Stimulated activated effector memory CD8-positive, alpha-beta T cell treated with anti-CD3 and anti-CD28 coated beads, Interleukin-12 subunit alpha, Interleukin-12 subunit beta, amount 100 ng/mL, for 72 hours (primary cell): ENCODE data around the gene SUGP1.

Experiments used
- ATAC-seq: fragments of 150-1000 bp; cut with Tn5 transposase; 2 replicates; pipeline ENCODE4 v1.10.0; 2021
- DNase-seq, 2 donors: peaks; one replicate each; pipeline ENCODE4 v3.0.0; 2021 to 2022; ENCODE audit warnings: low spot score in 2 of 2
- H3K27ac Mint-ChIP-seq: one replicate; pipeline ENCODE4 v1.8.0; 2022; ENCODE audit warnings: mild to moderate bottlenecking, mixed read lengths
- H3K36me3 Mint-ChIP-seq: one replicate; pipeline ENCODE4 v1.8.0; 2022; ENCODE audit warnings: mild to moderate bottlenecking, mixed read lengths
- H3K4me1 Mint-ChIP-seq: one replicate; pipeline ENCODE4 v1.8.0; 2022; ENCODE audit warnings: mixed read lengths
- H3K4me3 Mint-ChIP-seq: one replicate; pipeline ENCODE4 v1.8.0; 2022; ENCODE audit warnings: mild to moderate bottlenecking, mixed read lengths
- H3K9me3 Mint-ChIP-seq: one replicate; pipeline ENCODE4 v1.8.0; 2022; ENCODE audit warnings: mixed read lengths

Gene SUGP1

DNA sequence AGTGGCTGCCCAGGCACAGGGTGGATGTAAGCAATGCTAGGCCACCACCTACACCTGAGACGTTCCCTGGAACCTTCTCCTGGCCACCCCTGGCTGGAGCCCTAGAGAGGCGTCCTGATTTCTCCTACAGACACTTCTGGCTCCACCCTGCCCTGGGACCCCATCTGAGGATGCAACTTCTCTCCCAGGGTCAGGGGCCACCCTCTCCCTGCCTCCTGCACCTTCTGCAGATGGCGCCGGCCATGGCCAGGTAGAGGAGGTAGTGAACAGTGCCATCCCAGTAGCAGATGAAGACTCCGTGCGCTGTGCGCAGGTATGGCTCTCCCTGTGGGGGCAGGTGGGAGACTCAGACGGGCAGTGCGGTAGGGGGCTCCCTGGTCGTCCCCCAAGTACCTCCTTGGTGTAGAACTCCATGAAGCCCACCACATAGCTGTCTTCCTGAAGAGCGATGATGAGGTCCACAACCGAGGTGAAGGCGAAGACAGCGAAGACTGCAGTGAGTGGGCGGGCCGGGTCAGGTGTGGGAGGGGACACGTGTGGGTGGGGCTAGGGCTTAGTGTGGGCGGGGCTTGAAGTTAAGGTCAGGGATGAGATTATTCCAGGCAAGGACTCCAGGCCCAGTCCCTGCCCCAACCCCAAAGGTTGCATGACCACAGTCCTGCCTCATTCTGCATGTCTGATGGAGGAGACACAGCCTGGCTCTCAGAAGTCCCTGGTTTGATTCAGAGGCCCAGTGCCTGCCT lies 50.2 kb downstream of the SUGP1 start:
- no peak for ATAC-seq
- H3K9me3 Mint-ChIP-seq, result no peaks in the 10 kb centered on the region
- peaks cover 17% of the 10 kb centered on the region for H3K4me1 Mint-ChIP-seq
- H3K4me3 Mint-ChIP-seq, result no peak overlapping the region
- no peak overlapping the region for H3K27ac Mint-ChIP-seq
- no peak for DNase-seq
- H3K36me3 Mint-ChIP-seq, result peaks cover 6% of the 10 kb centered on the region

DNA sequence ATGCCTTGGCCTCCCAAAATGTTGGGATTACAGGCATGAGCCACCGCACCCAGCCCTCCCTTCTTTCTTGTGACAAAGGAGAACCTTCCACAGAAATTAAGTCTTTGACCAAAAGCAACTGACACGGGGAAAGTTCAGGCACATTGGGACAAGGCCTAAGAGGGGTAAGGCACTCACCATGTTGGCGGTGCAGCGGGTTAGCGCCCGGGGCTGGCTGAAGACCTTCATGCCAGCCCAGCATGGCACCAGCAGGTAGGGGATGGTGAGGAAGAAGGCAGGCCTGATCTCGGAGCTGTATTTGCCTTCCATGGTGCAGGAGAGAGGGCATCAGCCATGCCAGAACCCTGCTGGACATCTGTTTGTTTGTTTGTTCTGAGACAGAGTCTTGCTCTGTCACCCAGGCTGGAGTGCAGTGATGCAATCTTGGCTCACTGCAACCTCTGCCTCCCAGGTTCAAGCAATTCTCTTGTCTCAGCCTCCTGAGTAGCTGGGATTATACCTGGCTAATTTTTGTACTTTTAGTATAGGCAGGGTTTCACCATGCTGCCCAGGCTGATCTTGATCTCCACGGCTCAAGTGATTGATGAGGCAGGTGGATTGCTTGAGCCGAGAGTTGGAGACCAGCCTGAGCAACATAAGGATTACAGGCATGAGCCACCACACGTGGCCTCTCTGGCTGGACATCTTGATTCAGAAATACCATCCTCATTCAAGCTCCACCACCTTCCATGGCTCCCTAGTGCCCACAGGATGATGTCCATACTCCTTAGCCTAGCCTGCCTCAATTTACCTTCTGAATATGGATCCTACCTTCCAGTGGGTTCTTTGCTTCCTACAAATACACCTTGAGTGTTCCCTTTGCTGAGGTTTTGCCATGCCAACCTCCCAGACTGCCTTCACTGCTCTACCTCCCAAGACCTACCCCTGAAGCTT lies 51.6 kb downstream of the SUGP1 start:
- Mint-ChIP-seq H3K4me3 (no peak overlapping the region), H3K36me3 (peaks cover under 1% of the 10 kb centered on the region), H3K27ac (no peak overlapping the region), H3K4me1 (peaks cover 12% of the 10 kb centered on the region), H3K9me3 (no peaks in the 10 kb centered on the region)
- ATAC-seq (no peak), DNase-seq (no peak)

DNA sequence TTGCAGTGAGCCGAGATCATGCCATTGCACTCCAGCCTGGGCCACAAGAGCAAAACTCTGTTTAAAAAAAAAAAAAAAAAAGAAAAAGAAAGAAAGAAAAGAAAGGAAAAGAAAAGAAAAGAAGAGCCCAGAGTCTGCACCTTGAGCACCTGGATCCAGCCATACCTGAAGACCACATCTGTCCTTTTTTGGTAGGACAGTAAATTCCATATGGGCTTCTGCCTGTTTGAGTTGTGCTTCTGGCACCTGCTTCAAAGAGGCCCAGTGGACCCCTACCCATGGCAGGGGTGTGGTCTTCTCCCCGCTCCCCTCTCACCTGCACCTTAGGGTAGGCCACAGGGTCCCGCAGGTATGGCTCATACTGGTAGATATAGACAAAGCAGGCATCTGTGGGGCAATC lies 53.0 kb downstream of the SUGP1 start:
- no peaks in the 10 kb centered on the region for H3K36me3 Mint-ChIP-seq
- no peak overlapping the region for H3K4me3 Mint-ChIP-seq
- no peaks in the 10 kb centered on the region for H3K9me3 Mint-ChIP-seq
- ATAC-seq, result no peak
- peaks cover 9% of the 10 kb centered on the region for H3K4me1 Mint-ChIP-seq
- DNase-seq, result no peak
- no peak overlapping the region for H3K27ac Mint-ChIP-seq

DNA sequence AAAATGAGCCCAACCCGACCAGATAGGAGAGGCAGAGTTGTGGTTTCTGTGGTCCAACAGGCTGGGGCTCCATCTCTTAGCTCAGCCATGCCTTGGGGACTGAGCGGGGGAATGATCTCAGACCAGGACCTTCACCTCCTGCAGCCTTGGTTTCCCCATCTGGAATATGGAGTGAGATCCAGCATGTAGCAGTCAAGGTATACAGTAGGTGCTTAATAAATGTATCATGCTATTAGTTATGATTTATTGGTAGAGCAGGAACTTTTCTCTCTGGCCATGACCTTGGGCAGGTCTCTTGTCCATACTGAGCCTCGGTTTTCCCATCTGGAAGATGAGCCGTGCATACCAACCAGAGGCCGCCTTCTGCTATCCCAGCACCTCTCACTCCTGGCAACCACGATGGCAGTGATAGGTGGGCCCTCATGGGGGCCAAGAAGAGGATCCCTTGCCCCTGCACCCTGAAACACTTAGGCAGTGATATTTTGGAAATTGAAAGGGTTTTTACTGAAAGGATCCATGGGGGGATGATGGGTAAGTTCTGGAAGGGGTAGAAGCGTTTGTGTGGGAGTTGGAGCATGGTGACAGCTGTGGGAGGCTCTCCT lies 56.3 kb downstream of the SUGP1 start:
- no peak overlapping the region for H3K27ac Mint-ChIP-seq
- no peaks in the 10 kb centered on the region for H3K9me3 Mint-ChIP-seq
- no peak for DNase-seq
- ATAC-seq, result no peak
- H3K36me3 Mint-ChIP-seq, result no peaks in the 10 kb centered on the region
- no peak overlapping the region for H3K4me3 Mint-ChIP-seq
- H3K4me1 Mint-ChIP-seq, result peaks cover 10% of the 10 kb centered on the region

DNA sequence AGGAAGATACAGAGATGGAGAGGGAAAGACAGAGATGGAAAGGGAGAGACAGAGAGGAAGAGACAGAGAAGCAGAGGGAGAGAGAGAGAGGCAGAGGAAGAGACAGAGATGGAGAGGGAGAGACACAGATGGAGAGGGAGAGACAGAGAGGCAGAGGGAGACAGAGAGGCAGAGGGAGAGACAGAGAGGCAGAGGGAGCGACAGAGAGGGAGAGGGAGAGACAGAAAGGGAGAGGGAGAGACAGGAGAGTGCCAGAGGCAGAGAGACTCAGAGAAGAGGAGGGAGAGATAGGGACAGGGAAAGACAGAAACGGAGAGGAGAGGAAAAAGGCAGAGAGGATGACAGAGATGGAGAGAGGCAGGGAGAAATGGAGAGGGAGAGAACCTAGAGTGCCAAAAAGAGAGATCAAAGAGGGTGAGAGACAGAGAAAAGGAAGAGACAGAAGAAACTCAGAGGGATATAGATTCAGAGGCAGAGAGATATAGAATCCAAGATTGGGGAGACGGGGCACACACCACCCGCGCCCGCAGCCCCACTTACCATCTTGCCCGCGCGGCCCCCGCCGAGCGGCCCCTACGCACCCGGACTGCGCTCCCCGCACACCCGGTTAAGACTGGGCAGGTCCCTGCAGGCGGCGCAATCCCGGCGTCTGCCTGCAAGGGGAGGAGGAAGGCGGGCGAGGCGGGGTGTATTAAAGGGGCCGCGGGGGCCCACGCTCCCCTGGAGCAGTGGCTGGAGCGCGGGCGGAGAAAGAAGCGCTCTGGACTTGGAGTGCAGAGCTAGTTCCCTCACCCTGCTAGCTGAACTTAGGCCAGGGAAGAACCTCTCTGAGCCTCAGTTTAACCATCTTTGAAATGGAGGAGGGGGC lies 57.9 kb downstream of the SUGP1 start:
- ATAC-seq (no peak), DNase-seq (no peak)
- Mint-ChIP-seq H3K36me3 (no peaks in the 10 kb centered on the region), H3K4me3 (peak overlapping the region; percentile 19), H3K9me3 (no peaks in the 10 kb centered on the region), H3K27ac (no peak overlapping the region), H3K4me1 (peaks cover 10% of the 10 kb centered on the region)

DNA sequence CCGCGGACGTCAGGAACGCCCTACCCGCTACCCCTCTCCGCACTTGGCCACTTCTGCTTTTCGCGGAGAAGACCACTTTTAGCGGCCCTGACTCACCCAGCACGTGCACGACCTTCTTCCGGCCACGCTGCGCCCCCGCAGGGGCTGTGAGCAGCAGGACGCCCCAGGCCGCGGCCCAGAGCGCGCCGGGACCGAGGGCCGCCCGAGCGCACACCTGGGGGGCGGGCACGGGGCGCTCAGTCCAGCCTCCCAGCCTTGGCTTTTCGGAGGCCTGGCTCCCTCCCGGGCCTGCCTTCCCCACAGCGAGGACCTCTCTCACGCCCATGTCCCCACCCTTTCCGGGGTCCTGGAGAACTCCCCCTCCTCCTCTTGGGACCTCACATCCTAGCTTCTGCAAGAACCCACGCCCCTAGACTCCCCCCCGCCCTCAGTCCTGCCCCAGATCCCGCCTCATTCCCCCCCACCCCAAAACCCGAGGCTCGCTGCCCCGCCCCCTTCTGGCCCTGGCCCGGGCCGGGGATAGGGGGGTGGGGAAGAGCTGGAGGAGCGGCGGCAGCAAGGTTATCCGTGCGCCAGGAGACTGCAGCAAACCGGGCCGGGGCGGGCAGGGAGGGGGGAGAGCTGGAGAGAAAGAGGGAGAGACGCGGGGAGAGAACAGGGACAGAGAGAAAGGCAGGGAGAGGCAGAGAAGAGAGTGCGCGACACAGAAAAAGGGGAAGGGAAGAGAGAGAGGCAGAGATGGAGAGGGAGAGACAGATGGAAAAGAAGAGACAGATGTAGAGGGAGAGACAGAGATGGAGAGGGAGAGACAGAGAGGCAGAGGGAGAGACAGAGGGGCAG lies 58.7 kb downstream of the SUGP1 start:
- Mint-ChIP-seq H3K9me3 (no peaks in the 10 kb centered on the region), H3K27ac (no peak overlapping the region), H3K4me3 (peak overlapping the region; percentile 19), H3K36me3 (no peaks in the 10 kb centered on the region), H3K4me1 (peaks cover 10% of the 10 kb centered on the region)
- DNase-seq (no peak), ATAC-seq (no peak)

DNA sequence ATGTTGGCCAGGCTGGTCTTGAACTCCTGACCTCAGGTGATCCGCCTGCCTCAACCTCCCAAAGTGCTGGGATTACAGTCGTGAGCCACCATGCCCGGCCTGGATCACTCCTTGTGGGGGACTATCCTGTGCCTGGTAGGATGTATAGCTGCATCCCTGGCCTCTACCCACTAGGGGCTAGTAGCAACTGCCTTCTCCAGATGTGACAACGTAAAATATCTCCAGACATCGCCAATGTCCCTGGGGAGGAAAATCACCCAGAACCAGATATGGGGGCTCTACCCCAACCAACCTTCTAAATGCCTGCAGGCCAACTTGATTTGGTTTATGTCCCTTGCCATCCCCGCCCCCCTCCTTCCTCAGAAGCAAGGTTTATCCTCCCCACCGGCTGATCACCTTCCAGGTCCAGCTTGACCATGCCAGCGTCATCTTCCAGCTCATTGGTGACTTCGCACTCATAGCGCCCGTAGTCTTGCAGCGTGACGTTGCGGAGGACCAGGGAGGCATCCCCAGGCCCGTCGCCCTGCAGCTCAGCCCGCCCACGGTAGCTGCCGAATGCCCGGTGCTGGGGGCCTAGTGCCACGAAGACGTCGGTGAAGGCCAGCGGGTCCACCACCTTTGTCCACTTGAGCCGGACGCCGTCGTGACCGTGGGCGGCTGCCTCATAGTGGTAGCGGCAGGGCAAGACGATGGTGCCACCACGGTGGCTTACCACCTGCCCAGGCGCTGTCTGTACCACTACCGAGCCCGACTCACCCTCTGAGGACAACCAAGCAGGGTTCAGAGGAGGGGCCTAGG lies 59.7 kb downstream of the SUGP1 start:
- Mint-ChIP-seq H3K36me3 (no peaks in the 10 kb centered on the region), H3K9me3 (no peaks in the 10 kb centered on the region), H3K4me3 (no peak overlapping the region), H3K4me1 (peaks cover 10% of the 10 kb centered on the region), H3K27ac (no peak overlapping the region)
- no peak for DNase-seq
- ATAC-seq, result no peak

DNA sequence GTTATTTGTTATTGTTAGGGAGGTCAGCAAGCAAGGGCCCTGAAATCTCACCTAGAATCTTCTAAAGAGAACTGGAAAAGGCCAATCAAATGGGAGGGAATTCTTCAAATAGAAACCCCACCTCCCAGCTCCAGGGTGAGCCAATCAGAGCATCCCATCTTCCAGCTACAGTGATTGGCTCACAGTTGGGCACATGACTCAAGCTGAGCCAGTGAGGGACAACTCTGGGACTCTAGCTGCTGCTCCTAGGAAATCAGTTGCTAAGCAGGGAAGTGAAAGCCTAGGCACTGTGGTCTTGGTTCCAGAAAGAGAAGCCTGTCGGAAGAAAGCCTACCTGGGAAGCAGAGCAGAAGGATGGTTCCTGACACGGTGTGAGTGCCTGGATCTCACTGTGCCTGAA lies 60.6 kb downstream of the SUGP1 start:
- H3K27ac Mint-ChIP-seq, result no peak overlapping the region
- ATAC-seq (peak; percentile 45), DNase-seq (no peak)
- no peaks in the 10 kb centered on the region for H3K9me3 Mint-ChIP-seq
- no peak overlapping the region for H3K4me3 Mint-ChIP-seq
- peaks cover 10% of the 10 kb centered on the region for H3K4me1 Mint-ChIP-seq
- no peaks in the 10 kb centered on the region for H3K36me3 Mint-ChIP-seq

DNA sequence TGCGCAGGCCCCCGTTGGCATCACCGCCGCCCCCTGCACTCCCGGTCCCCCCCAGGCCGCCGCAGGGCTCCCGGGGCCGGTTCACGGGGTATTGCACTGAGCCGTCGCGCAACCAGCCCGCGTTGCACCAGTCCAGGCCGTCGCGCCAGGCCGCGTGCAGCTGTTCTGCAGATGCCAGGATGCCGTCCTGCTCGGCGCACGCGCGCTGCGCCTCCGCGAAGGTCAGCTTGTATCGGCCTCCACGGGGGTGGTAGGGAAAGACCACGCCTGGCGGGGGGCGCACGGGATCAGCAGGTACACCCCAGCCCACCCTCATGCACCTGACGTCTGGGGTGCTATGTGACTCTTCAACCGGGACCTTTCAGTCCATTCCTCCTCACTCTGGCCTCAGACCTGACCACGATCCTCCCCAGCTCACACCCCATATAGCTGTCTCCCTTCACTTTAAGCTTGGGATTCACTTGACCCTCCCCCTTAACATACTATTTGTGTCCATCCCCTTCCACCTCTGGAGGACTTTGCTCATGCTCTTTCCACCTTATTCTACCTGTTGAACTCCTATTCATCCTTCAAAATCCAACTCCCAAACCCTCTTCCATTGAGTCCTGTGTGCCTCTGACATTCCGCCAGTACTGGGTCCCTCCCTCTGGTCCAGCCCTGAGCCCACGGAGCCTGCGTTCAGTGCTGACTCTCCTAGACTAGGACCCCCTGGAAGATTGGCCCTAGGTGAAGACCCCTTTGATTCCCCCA lies 61.5 kb downstream of the SUGP1 start:
- no peak overlapping the region for H3K4me3 Mint-ChIP-seq
- DNase-seq (no peak), ATAC-seq (no peak)
- no peaks in the 10 kb centered on the region for H3K36me3 Mint-ChIP-seq
- peaks cover 10% of the 10 kb centered on the region for H3K4me1 Mint-ChIP-seq
- no peak overlapping the region for H3K27ac Mint-ChIP-seq
- H3K9me3 Mint-ChIP-seq, result no peaks in the 10 kb centered on the region

DNA sequence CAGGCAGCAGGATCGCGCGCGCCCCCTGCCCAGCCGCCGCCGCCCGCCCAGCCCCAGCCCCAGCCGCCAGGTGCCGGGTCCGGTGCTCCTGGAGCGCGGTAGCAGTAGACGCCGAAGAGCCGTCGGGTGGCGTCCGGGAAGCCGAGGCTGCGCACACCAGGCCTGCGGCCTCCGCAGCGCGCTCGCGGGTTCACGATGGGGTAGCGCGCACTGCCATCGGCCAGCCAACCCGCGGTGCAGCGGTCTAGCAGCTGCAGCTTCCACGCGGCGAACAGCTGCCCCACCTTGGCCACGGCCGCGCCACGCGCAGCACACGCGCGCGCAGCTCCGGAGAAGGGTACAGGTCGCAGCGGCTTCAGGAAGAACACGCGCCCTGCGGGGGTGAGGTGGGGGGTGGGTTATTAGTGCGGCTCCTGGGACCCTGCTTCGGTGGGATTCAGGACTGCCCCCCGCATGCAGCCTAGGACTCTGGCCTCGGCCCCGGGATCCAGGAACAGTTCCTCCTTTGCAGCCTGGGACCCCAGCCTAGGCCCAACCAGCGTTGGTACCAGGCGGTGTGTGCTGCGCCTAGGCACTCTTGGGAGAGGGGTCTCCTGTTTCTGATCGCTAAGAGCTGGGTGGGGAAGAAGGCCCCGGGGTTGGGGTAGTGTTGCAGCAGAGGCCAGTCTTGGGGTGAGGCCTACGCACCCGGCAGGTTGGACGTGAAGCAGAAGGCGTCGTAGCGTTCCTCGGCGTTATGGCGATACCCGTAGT lies 62.3 kb downstream of the SUGP1 start:
- H3K9me3 Mint-ChIP-seq, result no peaks in the 10 kb centered on the region
- no peak for ATAC-seq
- H3K4me3 Mint-ChIP-seq, result no peak overlapping the region
- H3K36me3 Mint-ChIP-seq, result no peaks in the 10 kb centered on the region
- no peak overlapping the region for H3K27ac Mint-ChIP-seq
- H3K4me1 Mint-ChIP-seq, result peaks cover 10% of the 10 kb centered on the region
- DNase-seq, result no peak

DNA sequence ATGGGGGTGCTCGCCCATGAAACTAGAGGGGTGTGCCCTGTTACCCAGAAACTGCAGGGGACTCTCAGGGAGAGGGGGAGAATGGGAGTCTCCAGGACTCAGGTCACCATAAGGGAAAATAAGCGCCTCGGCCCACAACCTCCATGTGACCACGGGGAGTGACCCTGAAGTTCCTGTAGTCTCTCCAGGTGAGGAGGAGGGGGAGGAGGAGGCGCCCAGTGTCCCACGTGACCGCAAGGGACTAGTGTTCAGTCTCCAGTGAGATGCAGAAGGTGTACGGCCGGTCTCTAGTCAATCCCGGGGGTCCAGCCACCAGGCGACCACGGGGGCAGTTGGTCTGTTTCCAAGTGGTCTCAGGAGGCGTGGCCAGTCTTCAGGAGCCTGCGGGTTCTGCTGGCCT lies 63.2 kb downstream of the SUGP1 start:
- H3K9me3 Mint-ChIP-seq, result no peaks in the 10 kb centered on the region
- ATAC-seq, result no peak
- DNase-seq, result no peak
- H3K36me3 Mint-ChIP-seq, result no peaks in the 10 kb centered on the region
- H3K4me3 Mint-ChIP-seq, result no peak overlapping the region
- peaks cover 5% of the 10 kb centered on the region for H3K4me1 Mint-ChIP-seq
- no peak overlapping the region for H3K27ac Mint-ChIP-seq

DNA sequence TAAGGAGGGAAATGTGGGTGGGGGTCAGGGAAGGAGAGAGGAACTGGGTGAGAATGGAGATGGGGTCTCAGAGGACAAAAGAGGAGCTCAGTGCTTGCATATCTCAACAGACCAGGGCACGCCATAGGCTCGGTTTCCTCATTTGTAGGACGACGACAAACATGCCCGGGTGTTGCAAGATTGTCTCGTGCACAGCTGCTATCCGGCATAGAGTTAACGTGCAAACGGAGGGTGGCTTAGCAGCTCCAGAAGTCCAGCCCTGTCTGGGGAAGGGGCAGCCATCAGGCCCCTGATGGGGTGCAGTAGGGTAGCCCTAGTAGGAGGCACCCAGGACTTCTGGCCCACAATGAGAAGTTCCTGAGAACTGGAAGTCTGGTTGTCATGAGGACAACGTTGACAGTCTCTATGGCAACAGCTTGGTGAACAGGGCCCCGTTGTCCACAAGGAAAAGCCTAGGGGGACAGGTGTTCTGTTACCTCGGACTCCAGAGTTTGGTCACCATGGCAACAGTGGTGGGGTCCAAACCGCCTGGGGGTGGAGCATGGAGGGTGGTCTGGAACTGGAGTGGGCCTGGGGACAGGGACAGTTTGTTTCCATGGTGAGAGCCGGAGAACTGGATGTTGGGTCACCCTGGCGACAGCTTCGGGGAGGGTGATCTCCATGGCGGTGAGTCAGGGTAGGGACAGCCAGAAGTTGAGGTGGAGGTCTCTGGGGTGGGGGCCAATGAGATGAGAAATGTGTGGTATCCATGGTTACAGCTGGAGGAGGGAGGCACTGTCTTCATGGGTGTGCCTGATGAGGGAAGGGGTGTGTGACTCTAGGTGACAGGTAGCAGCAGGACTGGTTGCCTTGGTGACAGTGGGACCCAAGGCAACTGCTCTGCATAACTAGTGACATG lies 64.0 kb downstream of the SUGP1 start:
- Mint-ChIP-seq H3K4me3 (no peak overlapping the region), H3K4me1 (no peaks in the 10 kb centered on the region)

More for the DNA sequence above, 64.0 kb downstream of the SUGP1 start:
- no peaks in the 10 kb centered on the region for H3K9me3 Mint-ChIP-seq
- no peak overlapping the region for H3K27ac Mint-ChIP-seq
- H3K36me3 Mint-ChIP-seq, result no peaks in the 10 kb centered on the region
- DNase-seq, result no peak
- no peak for ATAC-seq
